ENCODE measurements around the gene ROBO1. TPM values are rescaled to one million over a fixed set of nuclear protein-coding genes. Genes with fewer than 3 reads are reported as not detected.

ROBO1 gene
- total and polyA plus RNA-seq, 2 experiments from 2014 or later, result 18.8 to 31.9 TPM

DNA sequence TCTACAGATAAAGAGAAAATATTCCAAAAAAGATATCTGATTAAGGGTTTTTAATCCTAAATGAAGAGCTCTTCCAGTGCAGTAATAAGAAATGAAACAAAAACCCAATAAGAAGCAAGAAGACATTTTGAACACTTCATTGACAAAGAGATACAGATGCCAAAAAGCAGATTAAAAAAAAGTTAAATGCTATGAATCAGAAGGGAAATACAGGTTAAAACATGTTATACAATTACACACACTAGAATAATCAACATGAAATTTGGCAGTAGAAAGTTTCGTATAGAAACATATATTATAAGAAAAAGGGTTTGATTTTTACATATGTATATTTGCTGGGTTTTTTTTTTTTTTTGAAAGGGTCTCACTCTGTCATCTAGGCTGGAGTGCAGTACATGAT, 135.0 kb downstream of the ROBO1 start:
- in situ Hi-C loops (cut with MboI), result no loop called here
- Histone ChIP-seq H4K20me1 (ENCODE audit: insufficient read depth) (no peaks in the 10 kb centered on the region), H3K27me3 (replicated peaks; ENCODE audit: insufficient read depth) (no peaks in the 10 kb centered on the region), H3K9ac (no peak overlapping the region), H3K4me1 (ENCODE audit: insufficient read depth) (no peaks in the 10 kb centered on the region), H3K79me2 (ENCODE audit: insufficient read depth) (no peaks in the 10 kb centered on the region), H3K36me3 (ENCODE audit: low read depth) (no peaks in the 10 kb centered on the region), H2AFZ (no peak overlapping the region), H3K9me3 (ENCODE audit: low read depth) (no peaks in the 10 kb centered on the region), H3K4me3 (no peak overlapping the region), H3K9me2 (ENCODE audit: insufficient read depth) (no peaks in the 10 kb centered on the region), H3K4me2 (ENCODE audit: unreplicated experiment) (no peak overlapping the region), H3K27ac (no peak overlapping the region), H3F3A (ENCODE audit: insufficient read depth) (no peaks in the 10 kb centered on the region)
- no peak for DNase-seq
- whole genome bisulfite sequencing, 2 experiments (ENCODE audit: low coverage in 1 of 2, low lambda C conversion rate in 2 of 2, missing lambda C conversion rate in 2 of 2), result 7 to 18% methylated on average over 1 of the region's 1 CpG
- TF ChIP-seq EZH2phosphoT487 (IDR thresholded peaks at IDR 0.05; ENCODE audit: insufficient read depth, low read depth) (no peak), EZH2 (IDR thresholded peaks at IDR 0.05; ENCODE audit: insufficient read depth, poor library complexity, severe bottlenecking) (no peak)

DNA sequence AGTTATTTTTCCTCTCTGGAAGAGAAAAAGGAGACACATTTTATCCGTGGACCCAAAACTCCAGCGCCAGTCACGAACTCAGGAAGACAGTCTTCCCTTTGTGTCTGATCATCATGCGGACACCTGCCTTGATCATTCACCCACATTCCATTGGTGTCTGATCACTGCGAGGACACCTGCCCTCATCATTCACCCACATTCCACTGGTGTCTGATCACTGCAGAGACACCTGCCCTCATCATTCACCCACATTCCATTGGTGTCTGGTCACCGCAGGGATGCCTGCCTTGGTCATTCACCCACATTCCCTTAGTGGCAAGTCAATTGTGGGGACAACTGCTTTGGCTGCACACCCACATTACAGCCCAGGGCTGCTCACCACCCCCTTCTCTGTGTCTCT, 148.9 kb downstream of the ROBO1 start:
- TF ChIP-seq EZH2phosphoT487 (IDR thresholded peaks at IDR 0.05; ENCODE audit: insufficient read depth, low read depth), result no peak
- TF ChIP-seq EZH2 (IDR thresholded peaks at IDR 0.05; ENCODE audit: insufficient read depth, poor library complexity, severe bottlenecking), result no peak
- Histone ChIP-seq H3K4me3 (no peak overlapping the region), H3K36me3 (ENCODE audit: low read depth) (no peaks in the 10 kb centered on the region), H3K4me2 (ENCODE audit: unreplicated experiment) (no peak overlapping the region), H3K4me1 (ENCODE audit: insufficient read depth) (no peaks in the 10 kb centered on the region), H3K9me2 (ENCODE audit: insufficient read depth) (no peaks in the 10 kb centered on the region), H3K27ac (no peak overlapping the region), H3K9ac (no peak overlapping the region), H4K20me1 (ENCODE audit: insufficient read depth) (no peaks in the 10 kb centered on the region), H3K9me3 (ENCODE audit: low read depth) (no peaks in the 10 kb centered on the region), H2AFZ (no peak overlapping the region), H3K79me2 (ENCODE audit: insufficient read depth) (no peaks in the 10 kb centered on the region), H3F3A (ENCODE audit: insufficient read depth) (no peaks in the 10 kb centered on the region), H3K27me3 (replicated peaks; ENCODE audit: insufficient read depth) (no peaks in the 10 kb centered on the region)
- no peak for DNase-seq
- in situ Hi-C loops (cut with MboI), result no loop called here
- WGBS, 2 experiments (ENCODE audit: low coverage in 1 of 2, low lambda C conversion rate in 2 of 2, missing lambda C conversion rate in 2 of 2), result 57 to 64% methylated on average over 6 of the region's 6 CpGs

DNA sequence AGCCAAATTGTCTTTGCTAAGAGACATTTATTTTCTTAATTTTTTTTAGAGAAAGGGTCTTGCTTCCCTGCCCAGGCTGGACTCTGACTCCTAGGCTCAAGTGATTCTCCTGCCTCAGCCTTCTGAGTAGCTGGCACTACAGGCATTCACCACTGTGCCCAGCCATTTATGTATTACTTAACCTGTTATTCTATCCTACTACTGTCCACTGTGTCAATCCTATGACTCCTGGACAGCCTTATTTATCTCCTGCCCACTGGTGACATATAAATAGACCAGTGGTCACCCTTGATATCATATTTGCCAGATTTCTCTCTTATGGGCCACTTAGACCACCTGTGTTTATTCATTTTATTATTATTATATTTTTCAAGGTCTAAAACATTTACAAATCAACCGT, 161.4 kb downstream of the ROBO1 start:
- Histone ChIP-seq H3K9ac (no peak overlapping the region), H2AFZ (no peak overlapping the region), H3K4me3 (no peak overlapping the region), H3K36me3 (ENCODE audit: low read depth) (no peaks in the 10 kb centered on the region), H4K20me1 (ENCODE audit: insufficient read depth) (no peaks in the 10 kb centered on the region), H3F3A (ENCODE audit: insufficient read depth) (no peaks in the 10 kb centered on the region), H3K9me3 (ENCODE audit: low read depth) (peaks cover 2% of the 10 kb centered on the region), H3K4me2 (ENCODE audit: unreplicated experiment) (no peak overlapping the region), H3K27ac (no peak overlapping the region), H3K4me1 (ENCODE audit: insufficient read depth) (no peaks in the 10 kb centered on the region), H3K79me2 (ENCODE audit: insufficient read depth) (no peaks in the 10 kb centered on the region), H3K27me3 (replicated peaks; ENCODE audit: insufficient read depth) (no peaks in the 10 kb centered on the region), H3K9me2 (ENCODE audit: insufficient read depth) (no peaks in the 10 kb centered on the region)
- no peak for DNase-seq
- no peak for TF ChIP-seq EZH2phosphoT487 (IDR thresholded peaks at IDR 0.05; ENCODE audit: insufficient read depth, low read depth)
- no peak for TF ChIP-seq EZH2 (IDR thresholded peaks at IDR 0.05; ENCODE audit: insufficient read depth, poor library complexity, severe bottlenecking)
- in situ Hi-C loops (cut with MboI), result no loop called here
- 13 to 23% methylated on average over 1 of the region's 1 CpG for WGBS, 2 experiments (ENCODE audit: low coverage in 1 of 2, low lambda C conversion rate in 2 of 2, missing lambda C conversion rate in 2 of 2)

DNA sequence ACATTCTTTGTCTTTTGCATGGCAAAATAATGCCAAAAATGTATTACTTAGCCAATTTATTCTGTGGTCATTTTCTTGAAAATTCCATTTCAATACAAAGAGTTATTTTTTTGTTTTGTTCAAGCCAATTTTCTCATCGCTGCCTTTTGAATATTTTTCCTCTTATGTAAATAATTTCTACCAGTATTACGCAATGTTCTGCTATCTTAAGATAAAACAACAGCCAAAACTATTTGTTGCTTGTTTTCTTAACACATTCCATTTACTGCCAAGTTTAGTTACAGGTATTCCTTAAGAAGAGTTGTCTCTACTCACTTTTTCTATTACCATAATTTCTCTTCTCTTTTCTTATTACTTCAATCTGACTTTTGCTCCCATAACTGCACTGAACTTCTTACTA, 163.1 kb downstream of the ROBO1 start:
- in situ Hi-C loops (cut with MboI), result no loop called here
- TF ChIP-seq EZH2phosphoT487 (IDR thresholded peaks at IDR 0.05; ENCODE audit: insufficient read depth, low read depth) (no peak), EZH2 (IDR thresholded peaks at IDR 0.05; ENCODE audit: insufficient read depth, poor library complexity, severe bottlenecking) (no peak)
- Histone ChIP-seq H3K9ac (no peak overlapping the region), H3K9me2 (ENCODE audit: insufficient read depth) (no peaks in the 10 kb centered on the region), H2AFZ (no peak overlapping the region), H4K20me1 (ENCODE audit: insufficient read depth) (no peaks in the 10 kb centered on the region), H3K36me3 (ENCODE audit: low read depth) (no peaks in the 10 kb centered on the region), H3K4me3 (no peak overlapping the region), H3K27me3 (replicated peaks; ENCODE audit: insufficient read depth) (no peaks in the 10 kb centered on the region), H3K9me3 (ENCODE audit: low read depth) (peaks cover 2% of the 10 kb centered on the region), H3K4me1 (ENCODE audit: insufficient read depth) (no peaks in the 10 kb centered on the region), H3K27ac (no peak overlapping the region), H3K79me2 (ENCODE audit: insufficient read depth) (no peaks in the 10 kb centered on the region), H3K4me2 (ENCODE audit: unreplicated experiment) (no peak overlapping the region), H3F3A (ENCODE audit: insufficient read depth) (no peaks in the 10 kb centered on the region)
- 17 to 25% methylated on average over 2 of the region's 2 CpGs for WGBS, 2 experiments (ENCODE audit: low coverage in 1 of 2, low lambda C conversion rate in 2 of 2, missing lambda C conversion rate in 2 of 2)
- DNase-seq, result no peak

DNA sequence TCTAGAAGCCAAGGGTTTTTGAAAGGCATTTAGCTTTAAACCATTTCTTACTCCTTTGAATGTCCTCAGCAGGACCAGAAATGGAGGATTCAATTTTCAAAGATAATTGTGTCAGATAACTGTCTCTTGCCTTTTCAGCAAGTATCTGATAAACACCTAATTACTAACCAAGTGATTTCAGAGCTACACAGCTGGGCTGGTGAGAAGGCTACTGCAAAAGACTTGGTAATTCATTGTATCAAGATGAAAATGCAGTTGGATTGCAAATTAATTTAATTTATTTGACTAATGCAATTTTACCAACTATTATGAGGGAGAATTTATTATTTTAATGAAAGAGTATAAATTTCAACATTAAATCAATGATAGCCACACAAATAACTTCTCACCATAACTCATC, 165.4 kb downstream of the ROBO1 start:
- Histone ChIP-seq H3K4me3 (no peak overlapping the region), H3K9me3 (ENCODE audit: low read depth) (no peaks in the 10 kb centered on the region), H2AFZ (no peak overlapping the region), H3K4me2 (ENCODE audit: unreplicated experiment) (no peak overlapping the region), H4K20me1 (ENCODE audit: insufficient read depth) (no peaks in the 10 kb centered on the region), H3K9ac (no peak overlapping the region), H3K4me1 (ENCODE audit: insufficient read depth) (no peaks in the 10 kb centered on the region), H3K9me2 (ENCODE audit: insufficient read depth) (no peaks in the 10 kb centered on the region), H3K27ac (no peak overlapping the region), H3K27me3 (replicated peaks; ENCODE audit: insufficient read depth) (no peaks in the 10 kb centered on the region), H3K36me3 (ENCODE audit: low read depth) (no peaks in the 10 kb centered on the region), H3F3A (ENCODE audit: insufficient read depth) (no peaks in the 10 kb centered on the region), H3K79me2 (ENCODE audit: insufficient read depth) (no peaks in the 10 kb centered on the region)
- no peak for DNase-seq
- in situ Hi-C loops (cut with MboI), result no loop called here
- no peak for TF ChIP-seq EZH2 (IDR thresholded peaks at IDR 0.05; ENCODE audit: insufficient read depth, poor library complexity, severe bottlenecking)
- no peak for TF ChIP-seq EZH2phosphoT487 (IDR thresholded peaks at IDR 0.05; ENCODE audit: insufficient read depth, low read depth)
